ENCODE data around the gene WWP2.
"Not testable (repeated sequence)": the region's sequence is repeated elsewhere in the genome, so short reads cannot be mapped to it uniquely, and the experiment has no call there.

The WWP2 gene

DNA sequence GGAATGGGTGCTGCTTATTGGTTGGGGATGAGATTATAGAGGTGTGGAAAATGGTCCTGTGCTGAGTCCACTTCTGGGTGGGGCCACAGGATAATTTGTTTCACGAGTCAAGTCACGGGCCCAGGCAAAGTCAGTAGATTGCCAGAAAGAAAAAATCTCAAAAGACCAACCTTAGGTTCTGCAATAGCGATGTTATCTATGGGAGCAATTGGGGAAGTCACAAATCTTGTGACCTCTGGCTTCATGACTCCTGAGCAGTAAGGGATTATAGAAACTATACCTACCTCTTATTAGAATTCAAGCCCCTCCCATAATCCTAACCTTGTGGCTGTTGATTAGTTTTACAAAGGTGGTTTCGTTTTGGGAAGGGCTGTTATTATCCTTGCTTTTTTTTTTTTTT lies 31.4 kb downstream of the WWP2 start:
- no peak for DNase-seq

DNA sequence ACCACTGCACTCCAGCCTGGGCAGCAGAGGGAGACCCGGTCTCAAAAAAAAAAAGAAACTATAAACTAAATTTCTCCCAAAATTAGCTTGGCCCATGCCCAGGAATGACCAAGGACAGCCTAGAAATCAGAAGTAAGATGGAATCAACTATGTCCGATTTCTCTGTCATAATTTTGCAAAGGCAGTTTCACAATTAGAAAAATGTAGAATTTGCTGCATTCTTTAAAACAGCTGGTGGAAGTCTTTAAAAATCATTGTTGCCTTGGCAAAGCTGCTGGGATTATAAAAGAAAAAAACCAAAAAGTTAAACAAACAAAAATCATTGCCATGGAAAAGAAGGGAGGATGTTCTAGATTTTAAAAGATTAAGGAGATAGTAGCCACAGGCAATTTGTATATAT lies 32.4 kb downstream of the WWP2 start:
- DNase-seq = no peak

- peak in 19 of 51 donors; percentile 5 to 85 (median 35) for DNase-seq
These were observed 34.4 kb downstream of the WWP2 start for GRCh38 chr16:69796285-69797118.

DNA sequence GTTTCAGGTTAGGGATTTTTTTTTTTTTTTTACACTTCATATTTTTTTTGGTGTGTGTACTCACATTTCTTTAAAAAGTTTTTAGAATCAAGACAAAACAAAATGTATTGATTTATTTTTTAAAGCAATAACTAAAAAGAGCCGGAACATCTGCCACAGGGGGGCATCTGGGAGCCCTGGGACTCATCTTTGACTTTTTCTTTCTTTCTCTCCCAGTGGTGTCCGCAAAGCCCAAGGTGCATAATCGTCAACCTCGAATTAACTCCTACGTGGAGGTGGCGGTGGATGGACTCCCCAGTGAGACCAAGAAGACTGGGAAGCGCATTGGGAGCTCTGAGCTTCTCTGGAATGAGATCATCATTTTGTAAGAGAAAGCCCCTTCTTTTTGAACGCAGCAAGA lies 36.3 kb downstream of the WWP2 start:
- DNase-seq = peak in 26 of 51 donors; percentile 6 to 49 (median 16)

DNA sequence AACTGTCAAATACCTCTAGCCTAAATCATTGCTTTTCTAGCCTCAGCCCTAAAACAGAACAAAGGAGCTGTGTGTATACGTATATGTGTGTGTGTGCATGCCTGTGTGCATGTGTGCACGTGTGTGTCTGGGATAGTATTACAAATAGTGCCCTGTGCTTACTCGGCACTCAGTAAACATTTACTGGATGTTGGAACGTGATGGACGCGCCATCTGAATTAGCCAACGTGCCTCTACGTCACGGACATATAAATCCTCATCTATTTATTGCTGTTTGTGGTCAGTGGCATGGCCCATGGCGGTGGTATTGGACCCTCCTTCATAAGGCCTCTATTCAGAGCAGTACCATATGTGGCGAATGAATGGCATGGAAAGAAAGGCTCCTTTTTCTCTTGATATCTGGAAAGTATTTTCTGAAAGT lies 37.5 kb downstream of the WWP2 start:
- peak in 3 of 51 donors; percentile 5 to 21 (median 7) for DNase-seq

GRCh38 chr16:69804297-69804696 lies 42.2 kb downstream of the WWP2 start:
- no peak for DNase-seq

GRCh38 chr16:69806776-69807175 lies 44.6 kb downstream of the WWP2 start:
- not testable (repeated sequence) for DNase-seq

DNA sequence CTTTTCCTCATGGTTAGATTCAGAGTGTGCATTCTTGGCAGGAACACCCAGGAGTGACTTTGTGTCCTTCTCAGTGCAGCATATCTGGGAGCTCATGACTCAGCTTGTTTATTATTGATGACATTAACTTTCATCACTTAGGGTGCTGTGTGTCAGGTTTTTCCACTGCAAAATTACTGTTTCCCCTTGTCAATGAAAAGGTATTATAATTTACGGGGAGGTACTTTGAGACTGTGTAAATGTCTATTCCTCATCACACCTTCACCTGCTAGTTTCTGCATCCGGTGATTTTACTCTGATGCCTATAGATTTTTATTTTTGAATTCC lies 50.5 kb downstream of the WWP2 start:
- DNase-seq = no peak

DNA sequence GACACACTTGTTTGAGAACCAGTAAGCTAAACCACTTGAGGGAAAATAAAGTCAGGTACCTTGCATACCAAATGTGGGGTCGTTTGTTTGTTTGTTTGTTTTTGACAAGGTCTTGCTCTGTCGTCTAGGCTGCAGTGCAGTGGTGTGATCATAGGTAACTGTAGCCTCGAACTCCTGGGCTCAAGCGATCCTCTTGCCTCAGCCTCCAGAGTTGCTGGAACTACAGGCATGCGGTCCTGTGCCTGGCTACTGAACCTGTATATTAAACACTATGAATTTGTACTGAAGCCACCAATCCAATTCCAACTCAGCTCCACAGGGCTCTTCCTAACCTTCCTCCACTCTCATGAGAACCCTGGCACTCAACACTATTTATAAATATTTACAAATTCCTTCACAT lies 51.9 kb downstream of the WWP2 start:
- no peak for DNase-seq

- DNase-seq = no peak
These were observed 52.4 kb downstream of the WWP2 start for GRCh38 chr16:69814561-69814960.

DNA sequence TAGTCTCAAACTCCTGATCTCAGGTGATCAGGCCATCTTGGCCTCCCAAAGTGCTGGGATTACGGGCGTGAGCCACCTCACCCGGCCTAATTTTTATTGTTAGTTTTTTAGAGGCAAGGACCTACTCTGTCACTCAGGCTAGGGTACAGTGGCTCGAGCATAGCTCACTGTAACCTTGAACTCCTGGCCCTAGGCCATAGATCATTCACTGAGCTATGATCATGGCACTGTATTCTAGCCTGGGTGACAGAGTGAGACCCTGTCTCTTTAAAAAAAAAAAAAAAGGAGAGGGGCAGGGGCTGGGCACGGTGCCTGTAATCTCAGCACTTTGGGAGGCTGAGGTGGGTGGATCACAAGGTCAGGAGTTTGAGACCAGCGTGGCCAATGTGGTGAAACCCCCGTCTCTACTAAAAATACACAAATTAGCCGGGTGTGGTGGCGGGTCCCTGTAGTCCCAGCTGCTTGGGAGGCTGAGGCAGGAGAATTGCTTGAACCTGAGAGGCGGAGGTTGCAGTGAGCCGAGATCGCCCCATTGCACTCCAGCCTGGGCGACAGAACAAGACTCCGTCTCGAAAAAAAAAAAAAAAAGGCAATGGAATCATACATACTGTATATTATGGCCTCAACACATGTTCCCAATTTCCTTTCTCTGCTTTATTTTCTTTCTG lies 53.2 kb downstream of the WWP2 start:
- not testable (repeated sequence) for DNase-seq

GRCh38 chr16:69816996-69817395 lies 54.9 kb downstream of the WWP2 start:
- no peak for DNase-seq

DNA sequence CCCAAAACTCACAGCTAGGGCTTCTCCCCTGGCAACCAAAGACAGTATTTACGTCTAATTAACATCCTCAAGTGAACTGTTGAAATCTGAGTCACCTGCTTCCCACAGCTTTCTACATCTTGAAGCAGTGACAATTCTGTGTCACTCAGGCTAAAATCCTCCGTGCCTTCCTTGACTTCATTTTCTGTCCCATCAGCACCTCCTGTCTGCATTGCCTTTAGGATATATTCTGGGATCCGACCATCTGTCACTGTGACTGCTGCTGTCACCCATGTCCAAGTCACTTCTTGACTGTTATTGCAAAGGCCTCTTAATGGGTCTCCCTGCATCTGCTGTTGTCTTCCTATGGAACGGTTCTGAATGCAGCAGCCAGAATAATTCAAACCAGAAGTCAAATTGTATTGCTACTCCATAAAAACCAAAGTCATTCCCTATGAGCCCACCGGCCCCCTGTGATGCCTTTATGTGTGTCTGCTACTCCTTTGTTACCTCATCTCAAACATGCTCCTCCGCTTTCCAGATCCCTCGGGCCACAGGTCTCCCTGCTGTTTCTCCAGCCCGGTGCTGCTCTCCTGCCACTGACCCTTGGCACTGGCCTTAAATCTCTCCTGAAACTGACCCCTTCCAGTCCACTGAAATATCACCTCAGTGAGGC lies 56.9 kb downstream of the WWP2 start:
- no peak for DNase-seq

- peak in 23 of 51 donors; percentile 13 to 64 (median 33) for DNase-seq
These were observed 58.9 kb downstream of the WWP2 start for GRCh38 chr16:69820926-69821541.

DNA sequence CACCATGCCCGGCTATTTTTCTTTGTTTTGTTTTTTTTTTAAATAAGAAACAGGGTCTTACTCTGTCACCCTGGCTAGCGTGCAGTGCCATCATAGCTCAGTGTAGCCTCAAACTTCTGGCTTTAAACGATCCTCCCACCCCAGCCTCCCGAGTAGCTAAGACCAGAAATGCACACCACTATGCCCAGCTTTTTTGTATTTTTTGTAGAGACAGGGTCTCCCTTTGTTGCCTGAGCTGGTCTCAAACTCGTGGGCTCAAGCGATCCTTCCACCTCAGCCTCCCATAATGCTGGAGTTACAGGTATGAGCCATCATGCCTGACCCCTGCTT lies 59.7 kb downstream of the WWP2 start:
- DNase-seq = no peak

DNA sequence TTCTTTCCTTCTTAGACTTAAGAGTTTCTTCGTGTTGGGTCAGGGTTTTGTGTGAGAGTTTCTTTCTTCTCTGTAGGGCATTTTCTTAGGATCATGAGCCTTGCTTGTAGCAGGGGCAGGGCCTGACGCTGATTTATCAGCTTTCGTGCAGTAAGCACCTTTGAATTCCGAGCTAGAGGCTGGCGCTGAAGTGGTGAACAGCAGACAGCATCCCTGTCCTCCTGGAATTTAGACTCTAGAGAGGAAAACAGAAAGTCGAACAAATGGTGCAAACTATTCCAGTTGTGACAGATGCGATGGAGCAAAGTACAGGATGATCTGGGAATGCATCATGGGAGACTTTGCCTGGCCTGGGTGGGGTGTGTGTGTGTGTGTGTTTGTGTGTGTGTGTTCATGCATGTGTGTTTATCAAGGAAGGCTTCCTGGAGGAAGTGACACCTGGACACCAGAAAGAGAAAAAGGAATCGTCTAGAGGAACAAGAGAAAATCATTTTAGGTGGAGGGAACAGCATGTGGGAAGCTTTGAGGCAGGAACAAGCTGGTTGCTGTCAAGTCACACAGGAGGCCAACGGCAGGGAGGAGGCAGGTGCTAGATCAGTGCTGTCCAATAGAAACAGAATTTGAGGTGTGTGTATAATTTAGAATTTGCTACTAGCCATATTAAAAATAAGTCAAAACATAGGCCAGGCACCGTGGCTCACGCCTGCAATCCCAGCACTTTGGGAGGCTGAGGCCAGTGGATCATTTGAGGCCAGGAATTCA lies 60.2 kb downstream of the WWP2 start:
- no peak for DNase-seq

DNA sequence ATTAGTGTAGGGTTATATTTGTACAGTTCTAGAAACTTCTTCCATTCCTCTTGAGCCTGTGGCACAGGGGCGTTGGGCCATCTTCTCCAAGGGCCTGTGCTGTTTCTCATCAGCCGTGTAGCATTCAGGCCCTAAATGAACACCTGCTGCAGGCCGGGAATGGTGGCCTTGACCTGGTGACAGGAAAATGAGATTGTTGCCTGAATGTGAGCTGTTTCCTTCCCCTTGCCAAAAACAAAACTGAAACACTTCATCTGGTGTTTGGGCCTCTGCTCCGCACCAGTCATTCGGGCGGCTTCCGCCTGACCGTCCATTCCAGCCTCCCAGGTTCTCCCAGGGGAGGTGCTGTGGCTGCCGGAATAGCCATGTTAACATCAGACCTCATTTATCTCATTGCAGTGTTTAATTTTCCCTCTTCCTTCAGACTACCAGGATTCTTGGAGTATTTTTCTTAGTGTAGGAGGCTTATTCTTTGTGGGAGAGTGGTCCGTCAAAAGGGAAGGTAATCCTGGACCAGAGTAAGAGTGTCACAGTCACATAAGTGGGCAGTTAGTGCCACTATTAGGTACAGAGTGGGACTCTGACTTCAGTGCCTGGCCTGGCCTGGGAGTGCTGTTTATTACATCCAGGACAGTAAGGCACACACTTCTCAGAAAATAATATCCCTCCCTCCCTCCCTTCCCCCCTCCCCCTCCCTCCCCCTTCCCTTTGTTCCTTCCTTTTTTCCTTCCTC lies 61.9 kb downstream of the WWP2 start:
- no peak for DNase-seq

- DNase-seq = not testable (repeated sequence)
These were observed 62.5 kb downstream of the WWP2 start for GRCh38 chr16:69824564-69825142.

GRCh38 chr16:69827524-69827923 lies 65.4 kb downstream of the WWP2 start:
- no peak for DNase-seq

DNA sequence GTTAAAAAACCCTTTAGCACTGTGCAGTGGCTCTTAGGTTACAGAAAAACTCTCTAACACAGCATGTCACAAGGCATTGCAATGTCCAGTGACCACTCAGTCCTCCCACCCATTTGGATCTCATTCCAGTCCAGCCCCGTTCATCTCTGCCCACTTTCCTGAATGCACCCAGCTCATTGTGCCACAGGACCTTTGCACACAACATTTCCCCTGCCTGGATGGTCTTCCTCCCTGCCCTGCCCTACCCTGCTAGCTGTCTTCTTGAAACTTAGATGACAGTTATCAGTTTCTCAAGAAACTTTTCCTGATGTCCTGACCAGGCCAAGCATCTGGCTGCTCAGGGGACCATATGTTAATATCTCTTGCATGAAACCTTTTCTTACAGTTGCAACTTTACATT lies 67.2 kb downstream of the WWP2 start:
- no peak for DNase-seq
